Fibroblast of pulmonary artery (primary cell): ENCODE data around the gene SOS2.
"Not testable (repeated sequence)": the region's sequence is repeated elsewhere in the genome, so short reads cannot be mapped to it uniquely, and the experiment has no call there.

ENCODE experiments used
- DNase-seq: peaks from one replicate; pipeline ENCODE4 v3.0.0-alpha.2; 2010; ENCODE audit warnings: low read depth
- H3K4me3 ChIP-seq: replicated peaks from 2 replicates; pipeline ENCODE4 v1.5.1; 2011; ENCODE audit warnings: low read depth, mild to moderate bottlenecking, control low read depth, low read length, moderate library complexity
- CTCF ChIP-seq: IDR thresholded peaks from 2 replicates; pipeline ENCODE4 v1.5.1; 2011; ENCODE audit warnings: mild to moderate bottlenecking, control low read depth, low read length, inconsistent platforms; ENCODE audit errors: missing control alignments

The SOS2 gene

GRCh38 chr14:50173891-50174290, 57.5 kb downstream of the SOS2 start:
- no peak overlapping the region for H3K4me3 ChIP-seq
- DNase-seq, result no peak
- TF ChIP-seq CTCF, result no peak

GRCh38 chr14:50171895-50172294, 59.5 kb downstream of the SOS2 start:
- TF ChIP-seq CTCF, result no peak
- H3K4me3 ChIP-seq, result no peak overlapping the region
- no peak for DNase-seq

GRCh38 chr14:50167381-50167780, 64.0 kb downstream of the SOS2 start:
- peak; percentile 3 for DNase-seq
- H3K4me3 ChIP-seq, result not testable (repeated sequence)

GRCh38 chr14:50156111-50156510, 75.3 kb downstream of the SOS2 start:
- no peak for TF ChIP-seq CTCF

GRCh38 chr14:50148799-50149198, 82.6 kb downstream of the SOS2 start:
- no peak overlapping the region for H3K4me3 ChIP-seq
- no peak for TF ChIP-seq CTCF
- DNase-seq, result no peak

More at GRCh38 chr14:50156111-50156510, 75.3 kb downstream of the SOS2 start:
- H3K4me3 ChIP-seq, result no peak overlapping the region
- DNase-seq, result no peak

- DNase-seq, result peak; percentile 6
- no peak for TF ChIP-seq CTCF
- H3K4me3 ChIP-seq, result no peak overlapping the region
Observed at GRCh38 chr14:50139192-50139591, 92.2 kb downstream of the SOS2 start.

- no peak for DNase-seq
- H3K4me3 ChIP-seq, result no peak overlapping the region
- TF ChIP-seq CTCF, result no peak
Observed at GRCh38 chr14:50127802-50128201, 103.6 kb downstream of the SOS2 start.

- H3K4me3 ChIP-seq, result no peak overlapping the region
- no peak for TF ChIP-seq CTCF
- no peak for DNase-seq
Observed at GRCh38 chr14:50123062-50123461, 108.3 kb downstream of the SOS2 start.
